Activated CD8-positive, alpha-beta memory T cell treated with anti-CD3 and anti-CD28 coated beads, Interleukin-2, amount 50 U/mL, for 24 hours (primary cell): ENCODE data around the gene ITIH3.

ENCODE experiments used
- DNase-seq: peaks from one replicate; pipeline ENCODE4 v3.0.0-alpha.2; 2020; ENCODE audit errors: extremely low read depth

ITIH3 gene

DNA sequence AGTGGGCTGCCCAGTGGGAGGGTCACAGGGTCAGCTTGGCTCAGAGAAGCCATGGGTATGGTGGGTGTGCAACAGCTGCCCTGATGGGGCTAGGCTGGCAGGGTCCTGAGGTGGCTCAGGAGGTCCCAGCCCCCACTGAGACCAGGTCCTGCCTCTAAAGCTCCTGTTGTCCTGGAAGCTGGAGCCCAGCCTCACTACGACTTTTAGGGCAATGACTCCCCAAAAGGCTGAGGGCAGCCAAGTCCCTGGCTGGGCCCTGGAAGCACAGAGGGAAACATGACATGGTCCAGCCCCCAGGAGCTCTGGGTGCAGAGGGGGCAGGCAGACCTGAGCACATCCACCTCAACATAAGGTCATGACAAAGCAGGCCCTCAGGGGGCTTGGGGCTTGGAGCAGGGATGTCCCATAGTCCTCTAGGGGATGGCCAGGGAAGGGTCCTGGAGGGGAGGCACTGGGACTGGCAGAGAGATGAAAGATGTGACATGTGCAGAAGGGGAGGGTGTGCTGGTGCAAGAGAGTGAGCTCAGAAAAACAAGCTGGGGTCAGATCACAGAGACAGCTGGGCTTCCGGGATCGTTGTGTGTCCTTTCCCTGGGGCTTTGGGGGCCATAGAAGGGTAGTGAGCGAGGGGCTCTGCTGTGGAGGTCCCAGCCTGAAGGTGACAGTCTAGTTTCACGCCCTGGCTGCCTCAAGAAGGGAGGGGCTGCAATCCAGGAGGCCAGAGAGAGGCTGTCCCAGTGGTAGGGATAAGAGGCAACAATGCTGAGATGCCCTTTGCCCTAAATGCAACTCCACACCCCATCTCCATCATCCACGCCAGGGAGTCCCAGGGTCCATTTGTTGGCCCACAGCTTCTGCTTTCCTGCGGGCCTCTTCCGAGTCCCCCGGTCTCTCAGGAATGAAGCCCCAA lies 639 bp upstream of the ITIH3 start:
- DNase-seq: no peak

DNA sequence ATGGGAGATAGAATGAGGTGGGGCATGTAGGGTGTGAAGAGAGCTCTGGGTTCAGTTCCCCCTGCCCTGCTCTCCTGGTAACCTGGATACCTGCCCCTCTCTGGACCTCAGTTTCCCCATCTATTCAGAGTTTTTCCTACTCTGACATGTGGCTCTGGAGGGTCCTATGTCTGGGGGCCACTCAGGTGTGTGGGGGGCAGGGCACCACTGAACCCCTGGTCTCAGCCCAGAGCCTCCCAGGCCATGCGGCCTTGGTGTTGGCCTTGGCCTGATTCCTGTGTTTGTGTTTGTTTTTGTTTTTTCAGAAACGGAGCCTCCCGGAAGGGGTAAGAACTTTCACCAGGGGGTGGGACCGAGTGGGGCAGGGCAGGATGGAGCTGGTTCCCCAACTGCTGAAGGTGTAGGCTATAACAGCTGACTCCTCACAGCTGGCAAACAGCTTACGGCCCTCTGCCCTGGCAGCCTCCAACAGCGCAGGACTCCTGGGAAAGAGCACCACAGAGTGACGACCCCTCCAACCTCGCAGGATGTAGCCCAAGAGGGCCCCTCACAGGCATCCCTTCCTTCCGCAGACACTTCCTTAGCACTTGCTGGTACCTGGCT lies 803 bp downstream of the ITIH3 start:
- DNase-seq: no peak

DNA sequence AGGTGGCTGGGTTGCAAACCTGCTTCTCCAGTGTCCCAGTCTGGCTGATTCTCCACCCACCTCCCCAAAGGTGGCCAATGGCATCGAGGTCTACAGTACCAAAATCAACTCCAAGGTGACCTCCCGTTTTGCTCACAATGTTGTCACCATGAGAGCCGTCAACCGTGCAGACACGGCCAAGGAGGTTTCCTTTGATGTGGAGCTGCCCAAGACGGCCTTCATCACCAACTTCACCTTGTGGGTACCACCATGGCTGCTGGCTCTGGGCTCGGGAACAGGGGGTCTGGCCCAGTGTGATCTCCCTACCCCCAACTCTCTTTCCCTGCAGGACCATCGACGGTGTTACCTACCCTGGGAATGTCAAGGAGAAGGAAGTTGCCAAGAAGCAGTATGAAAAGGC lies 1.8 kb downstream of the ITIH3 start:
- DNase-seq: no peak

DNA sequence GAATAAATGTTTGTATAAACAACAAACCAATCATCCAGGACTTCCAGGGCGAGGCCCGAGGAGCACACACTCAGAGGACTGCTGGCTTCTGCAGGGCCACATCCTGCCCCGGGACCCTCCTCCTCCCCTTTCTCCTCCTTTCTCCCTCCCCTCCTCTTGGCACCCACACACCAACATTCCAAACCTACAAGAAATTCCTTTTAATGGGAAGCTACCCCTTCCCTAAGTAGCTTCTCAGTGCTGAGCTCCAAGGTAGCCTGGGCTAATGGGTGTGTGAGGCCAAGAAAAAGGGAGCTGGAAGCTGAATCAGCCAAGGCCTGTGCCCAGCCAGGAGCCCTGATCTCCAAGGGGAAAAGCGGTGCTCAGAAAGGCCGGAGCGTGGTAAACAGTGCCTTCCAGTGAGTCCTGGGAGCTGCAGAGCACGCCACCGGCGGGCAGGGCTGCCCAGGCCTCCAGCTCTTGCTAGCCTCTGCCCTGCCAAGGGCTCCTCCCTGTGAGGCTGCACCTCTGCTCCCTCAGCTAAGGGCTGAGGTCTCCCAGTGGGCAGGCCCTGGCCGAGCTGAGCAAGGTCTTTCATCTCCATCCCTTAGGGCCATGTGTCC lies 3.9 kb downstream of the ITIH3 start:
- no peak for DNase-seq

DNA sequence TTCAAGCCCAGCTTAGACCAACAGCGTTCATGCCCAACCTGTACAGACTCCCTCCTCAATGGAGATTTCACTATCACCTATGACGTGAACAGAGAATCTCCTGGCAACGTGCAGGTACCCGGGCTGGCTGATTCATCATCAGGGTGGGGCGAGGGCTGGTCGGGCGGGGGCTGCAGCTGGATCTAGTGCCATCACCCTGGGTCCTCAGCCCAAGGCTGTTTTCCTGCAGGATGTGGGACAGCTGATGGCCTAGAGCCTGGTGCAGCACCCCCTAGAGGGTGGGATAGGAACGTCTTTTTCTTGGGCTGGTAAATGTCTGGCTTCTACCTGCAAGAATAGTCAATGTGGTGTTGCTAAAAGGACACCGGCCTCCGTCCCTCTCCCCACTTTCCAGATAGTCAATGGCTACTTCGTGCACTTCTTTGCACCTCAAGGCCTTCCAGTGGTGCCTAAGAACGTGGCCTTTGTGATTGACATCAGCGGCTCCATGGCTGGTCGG lies 4.4 kb downstream of the ITIH3 start:
- DNase-seq: no peak

DNA sequence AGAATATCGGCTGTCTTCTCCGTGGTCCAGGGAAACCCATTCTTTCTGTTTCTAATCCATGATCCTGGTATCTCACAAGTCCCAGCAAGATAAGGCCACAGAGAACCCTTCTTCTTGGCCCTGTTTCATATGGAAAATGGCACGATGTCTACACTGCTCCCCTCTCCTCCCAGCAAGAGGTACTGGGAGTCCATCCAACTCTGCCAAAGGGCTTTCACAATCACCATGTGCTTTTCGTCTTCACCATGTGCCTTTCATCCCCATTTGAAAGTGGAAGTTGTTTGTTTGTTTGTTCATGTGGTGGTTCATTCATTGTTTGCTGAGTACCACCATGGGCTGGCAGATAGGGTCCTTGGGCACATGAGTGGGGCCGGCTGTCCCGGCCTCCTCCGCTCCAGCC lies 5.5 kb downstream of the ITIH3 start:
- DNase-seq: no peak

DNA sequence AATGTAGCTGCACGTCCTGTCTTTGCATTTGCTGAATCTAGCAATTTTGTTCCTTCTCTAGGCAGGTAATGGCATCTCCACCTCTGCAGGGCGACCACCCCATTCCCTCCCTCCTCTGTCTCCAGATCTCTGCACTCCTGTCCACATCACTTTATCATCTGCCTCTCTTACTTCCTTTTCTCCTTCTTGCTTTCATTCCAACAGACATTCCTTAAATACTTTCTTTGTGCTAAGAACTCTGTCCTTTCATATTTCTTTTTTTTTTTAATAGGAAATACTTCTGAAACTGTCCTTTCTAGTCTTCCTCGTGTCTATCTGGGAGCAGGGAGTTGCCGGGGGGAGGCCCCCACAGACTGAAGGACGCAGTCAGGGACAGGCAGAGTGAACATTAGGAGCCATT lies 7.2 kb downstream of the ITIH3 start:
- no peak for DNase-seq

DNA sequence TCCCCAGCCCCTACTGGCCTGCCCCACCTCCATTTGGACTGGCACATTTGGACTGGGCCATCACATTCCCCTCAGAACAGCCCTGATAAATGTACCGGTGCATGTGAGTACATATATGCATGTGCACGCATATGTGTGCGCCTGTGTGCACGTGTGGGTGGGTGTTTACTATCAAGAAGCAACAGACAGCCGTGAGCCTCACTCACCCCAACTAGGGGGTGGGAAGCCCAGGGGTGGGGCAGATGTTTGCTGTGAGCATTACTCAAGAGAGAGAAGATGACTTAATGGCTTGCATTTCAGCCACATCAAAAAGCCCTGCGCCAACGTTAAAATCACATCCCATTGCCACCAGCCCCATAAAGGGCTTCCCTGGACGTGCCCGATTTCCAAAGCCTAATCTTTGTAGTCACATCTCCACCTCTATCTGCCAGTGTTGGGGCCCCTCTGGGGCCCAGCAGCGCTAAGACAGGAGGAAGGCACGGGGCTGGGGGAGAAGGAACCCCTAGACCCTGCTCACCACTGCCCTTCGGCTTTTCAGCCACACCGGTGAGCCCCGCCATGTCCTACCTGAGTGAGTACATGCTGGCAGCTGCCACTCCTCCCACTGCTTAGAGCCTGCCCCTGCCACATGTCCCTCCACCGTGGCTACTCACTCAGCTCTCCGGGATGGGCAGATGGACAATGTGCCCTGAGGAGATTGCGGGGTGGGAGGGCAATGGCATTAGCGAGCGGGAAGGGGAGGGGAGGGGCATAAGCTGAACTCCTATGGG lies 10.9 kb downstream of the ITIH3 start:
- no peak for DNase-seq

DNA sequence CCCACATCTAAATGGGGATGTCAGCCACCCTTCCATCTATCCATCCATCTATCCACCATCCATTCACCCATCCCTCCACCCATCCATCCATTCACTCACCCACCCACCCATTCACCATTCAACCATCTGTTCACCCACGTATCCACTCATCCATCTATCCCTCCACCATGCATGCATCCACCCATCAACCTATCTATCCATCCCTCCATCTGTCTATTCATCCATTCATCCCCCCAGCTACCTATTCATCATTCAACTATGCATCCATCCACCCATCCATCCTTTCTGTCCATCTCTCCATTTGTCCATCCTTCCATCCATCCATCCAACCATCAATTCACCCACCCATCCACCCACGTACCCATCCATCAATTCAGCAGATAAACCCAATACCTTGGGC lies 14.6 kb downstream of the ITIH3 start:
- DNase-seq: no peak

DNA sequence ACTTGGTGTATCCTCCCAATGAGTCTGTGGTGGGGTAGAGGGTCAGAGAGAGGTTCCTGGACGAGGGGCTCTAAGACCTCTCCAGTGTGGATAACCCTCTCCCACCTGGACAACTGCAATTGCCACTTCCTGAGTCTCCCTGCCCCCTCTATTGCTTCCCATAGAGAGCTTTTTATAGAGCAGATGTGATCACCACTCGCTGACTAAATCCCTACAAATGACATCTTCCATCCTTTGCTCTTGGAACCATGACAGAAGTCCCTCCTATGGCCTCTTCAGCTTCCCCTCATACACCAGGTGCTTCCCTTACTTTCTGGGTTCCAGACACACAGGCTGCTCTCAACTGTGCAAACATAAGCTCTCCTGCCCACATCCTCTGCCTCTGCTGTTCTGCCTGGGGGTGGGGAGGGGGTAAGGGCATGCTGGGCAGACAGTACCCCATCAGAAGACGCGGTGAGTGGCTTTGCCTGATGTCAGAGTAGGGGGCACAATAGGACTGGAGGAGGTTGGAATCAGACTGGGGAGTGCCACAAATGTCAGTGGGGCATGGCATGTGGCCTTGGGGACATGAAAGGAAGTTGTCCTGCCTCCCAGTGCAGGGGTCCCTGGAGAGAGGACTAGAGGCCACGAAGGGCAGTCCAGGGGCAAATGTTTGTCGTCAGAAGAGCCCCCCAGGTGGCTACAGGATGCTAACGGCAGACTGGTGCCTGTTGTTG lies 15.2 kb downstream of the ITIH3 start:
- DNase-seq: no peak

DNA sequence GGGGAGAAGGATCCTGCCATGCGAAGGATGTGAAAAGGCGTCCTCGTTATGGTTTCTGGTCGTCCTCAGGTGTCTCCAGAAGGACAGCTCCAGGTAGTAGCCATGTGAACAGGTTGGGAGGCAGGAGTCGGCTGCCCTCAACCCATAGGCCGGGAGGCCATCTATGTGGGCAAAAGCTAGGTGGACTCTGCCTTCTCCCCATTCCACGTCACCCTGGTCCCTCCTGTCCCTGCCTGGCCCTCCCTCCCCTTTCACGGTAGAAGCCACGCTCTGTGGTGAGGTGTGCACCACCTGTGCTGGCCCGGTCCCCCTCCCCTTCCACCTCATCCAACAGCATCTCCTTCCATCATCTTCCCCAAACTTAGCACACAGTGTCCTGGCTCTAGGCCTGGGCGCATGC lies 16.3 kb downstream of the ITIH3 start:
- no peak for DNase-seq

DNA sequence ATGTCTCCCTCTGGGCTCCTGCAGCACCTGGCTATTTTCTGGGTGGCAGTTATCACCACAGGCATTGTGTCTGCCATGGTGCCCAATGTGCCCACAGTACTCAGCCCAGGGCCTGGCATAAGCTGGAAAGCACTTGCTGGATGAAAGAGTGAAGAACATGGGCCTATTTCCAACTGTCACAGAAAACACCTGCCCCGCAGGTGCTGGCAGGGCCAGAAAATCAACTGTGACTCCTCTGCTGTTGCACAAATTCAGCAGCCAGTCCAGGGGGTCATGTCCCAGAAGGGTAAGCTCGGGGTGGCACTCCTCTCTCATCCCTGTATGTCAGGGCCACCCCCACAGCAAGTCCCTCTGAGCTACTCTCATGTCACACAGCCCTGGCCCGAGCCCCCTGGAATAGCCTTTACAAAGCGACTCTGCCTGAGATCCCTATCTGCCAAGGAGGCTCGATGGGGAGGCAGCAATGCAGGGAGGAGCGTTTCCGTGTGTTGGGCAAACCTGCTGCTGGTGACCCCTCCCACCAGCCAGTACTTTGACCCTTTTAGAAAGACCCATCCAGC lies 16.9 kb downstream of the ITIH3 start:
- DNase-seq: no peak

DNA sequence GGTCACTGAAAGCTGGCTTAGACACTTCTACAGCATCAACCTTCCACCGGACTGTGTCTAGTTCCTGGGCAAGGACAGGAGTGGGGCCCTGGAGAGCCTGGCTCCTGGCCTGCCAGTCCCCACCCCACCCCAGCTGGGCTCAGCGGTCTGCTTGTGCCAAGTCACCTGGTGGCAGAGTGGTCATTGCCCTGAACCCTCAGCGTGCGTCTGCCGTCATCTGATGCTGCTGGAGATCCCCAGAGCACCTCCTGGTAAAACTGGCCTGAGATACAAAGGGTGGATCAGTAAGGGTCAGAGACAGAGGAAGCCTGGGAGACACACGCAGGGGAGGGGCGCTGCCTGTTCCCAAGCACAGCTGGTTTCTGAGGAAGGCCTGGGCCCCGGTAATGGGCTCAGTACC lies 19.2 kb downstream of the ITIH3 start:
- DNase-seq: no peak

DNA sequence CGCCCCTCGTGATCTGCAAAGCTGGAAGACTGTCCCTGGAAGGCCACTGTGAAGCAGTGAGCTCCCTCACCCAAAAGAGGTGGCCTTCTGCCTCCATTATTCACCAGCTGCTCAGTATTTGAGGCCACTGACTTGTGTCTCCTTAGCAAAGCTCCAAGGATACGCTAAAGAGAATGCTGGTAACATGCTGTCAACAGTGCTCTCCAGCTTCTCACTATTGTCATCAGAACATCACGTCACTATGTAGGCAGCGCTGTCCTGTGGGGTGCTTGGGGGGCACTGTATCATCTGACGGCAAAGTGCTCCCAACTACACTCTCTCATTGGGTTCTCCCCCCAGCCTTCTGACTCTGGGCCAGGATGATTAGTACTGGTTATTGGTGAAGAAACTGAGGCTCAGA lies 21.6 kb downstream of the ITIH3 start:
- no peak for DNase-seq

DNA sequence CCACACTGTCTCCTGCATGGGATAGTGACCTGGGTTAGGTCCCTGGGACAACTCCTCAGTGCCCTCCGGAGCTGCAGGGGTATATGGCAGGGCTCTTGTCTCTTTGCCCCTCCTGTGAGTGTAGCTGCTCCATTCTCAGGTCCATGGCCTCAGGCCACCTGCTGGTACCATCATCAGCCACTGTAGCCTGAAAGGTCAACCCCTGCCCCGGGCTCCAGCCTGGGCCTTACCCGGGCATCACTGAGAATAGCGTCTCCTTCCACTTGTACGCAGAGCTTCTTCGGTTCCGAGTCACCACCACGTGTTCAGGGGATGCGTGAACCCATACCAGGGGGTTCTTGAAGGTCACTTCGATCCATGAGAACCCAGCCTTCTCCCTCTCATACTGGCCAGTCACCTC lies 22.1 kb downstream of the ITIH3 start:
- DNase-seq: no peak

DNA sequence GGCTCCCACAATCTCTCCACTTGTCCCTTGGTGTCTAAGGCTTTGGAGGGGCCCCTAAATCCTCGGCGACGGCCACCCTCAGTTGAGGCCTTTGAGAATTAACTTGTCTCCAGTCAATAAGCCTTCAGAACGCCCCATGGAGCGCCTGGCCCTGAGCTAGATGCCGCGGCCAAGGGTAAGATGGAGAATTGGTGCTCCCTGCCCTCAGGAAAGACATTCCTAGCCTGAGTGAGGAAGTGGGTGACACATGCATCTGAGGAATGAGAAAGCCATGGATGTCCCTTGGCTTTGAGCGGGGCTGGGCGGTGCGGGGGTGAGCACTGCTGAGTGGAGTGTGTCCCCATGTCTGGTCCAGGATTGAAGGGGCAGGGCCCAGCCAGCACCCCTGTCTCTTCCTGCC lies 22.6 kb downstream of the ITIH3 start:
- no peak for DNase-seq

DNA sequence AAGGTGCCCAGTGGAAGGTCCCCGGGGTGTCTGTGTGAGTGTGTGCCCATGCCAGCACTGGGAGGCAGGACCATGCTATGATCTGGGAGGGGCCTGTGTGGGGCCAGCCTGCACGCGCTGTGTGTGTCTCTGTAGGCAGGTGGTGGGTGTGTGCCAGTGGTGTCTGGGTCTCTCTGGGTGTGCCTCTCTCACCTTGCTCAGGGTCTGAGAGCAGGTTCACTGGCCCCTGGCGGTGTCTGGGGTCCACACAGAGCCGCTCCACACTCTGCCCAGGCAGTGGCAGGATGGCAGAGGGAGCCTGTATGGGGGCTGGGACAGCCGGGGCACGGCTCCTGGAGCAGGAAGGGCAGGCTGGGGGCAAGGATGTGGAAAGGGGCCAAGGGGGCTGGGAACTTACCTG lies 23.3 kb downstream of the ITIH3 start:
- no peak for DNase-seq

DNA sequence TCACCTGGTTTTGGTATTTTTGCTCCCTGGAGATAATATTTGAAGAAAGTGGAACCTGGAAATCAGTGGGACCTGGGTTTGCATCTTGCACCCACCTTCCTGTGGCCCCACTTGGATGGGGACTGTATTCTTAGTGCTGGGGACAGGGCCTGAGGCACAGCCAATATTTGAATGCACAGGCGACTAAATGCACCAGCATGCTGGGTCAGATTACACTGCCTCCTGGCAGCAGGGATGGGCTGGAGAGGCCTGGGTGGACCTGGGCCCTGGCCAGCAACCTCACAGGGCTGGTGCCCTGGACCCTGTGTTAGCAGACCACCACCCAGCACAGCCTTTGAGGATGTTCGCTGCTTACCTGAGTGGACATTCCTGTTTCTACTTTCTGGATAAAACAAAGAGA lies 25.3 kb downstream of the ITIH3 start:
- no peak for DNase-seq

DNA sequence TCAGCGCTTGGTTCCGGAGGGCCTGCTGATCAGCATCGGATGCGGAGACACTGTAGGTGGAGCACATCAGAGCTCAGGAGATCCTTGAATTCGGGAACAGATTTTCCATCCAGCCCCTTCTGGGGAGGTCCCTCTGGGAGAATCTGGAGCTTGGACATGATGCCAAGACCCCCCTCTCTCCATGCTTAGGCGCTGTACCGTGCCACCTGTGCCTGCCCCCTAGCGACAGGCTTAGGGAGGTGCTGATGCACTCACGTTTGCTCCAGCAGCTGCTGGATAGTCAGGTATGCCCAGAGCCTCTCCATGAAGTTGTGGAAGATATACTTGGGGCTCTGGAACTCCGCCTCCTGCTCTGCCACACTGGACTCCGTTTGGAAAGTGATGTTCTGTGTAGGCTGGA lies 26.1 kb downstream of the ITIH3 start:
- DNase-seq: no peak

DNA sequence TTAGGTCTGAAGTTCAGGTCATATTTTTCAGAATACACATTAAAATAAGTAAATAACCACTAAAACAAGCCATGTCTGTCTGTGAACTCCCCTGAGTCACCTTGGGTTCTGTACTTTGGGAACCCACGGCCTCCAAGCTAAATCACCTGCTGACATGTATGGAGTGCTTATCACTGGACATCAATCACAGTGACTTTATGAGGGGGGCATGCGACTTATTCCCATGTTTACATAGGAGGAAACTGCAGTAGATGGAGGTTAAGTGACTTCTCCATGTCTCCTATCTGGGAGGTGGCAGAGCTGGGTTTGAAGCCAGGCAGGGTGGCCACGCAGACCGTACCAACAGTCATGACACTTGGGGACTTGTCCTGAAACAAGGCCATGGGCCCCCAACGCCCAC lies 27.8 kb downstream of the ITIH3 start:
- no peak for DNase-seq

DNA sequence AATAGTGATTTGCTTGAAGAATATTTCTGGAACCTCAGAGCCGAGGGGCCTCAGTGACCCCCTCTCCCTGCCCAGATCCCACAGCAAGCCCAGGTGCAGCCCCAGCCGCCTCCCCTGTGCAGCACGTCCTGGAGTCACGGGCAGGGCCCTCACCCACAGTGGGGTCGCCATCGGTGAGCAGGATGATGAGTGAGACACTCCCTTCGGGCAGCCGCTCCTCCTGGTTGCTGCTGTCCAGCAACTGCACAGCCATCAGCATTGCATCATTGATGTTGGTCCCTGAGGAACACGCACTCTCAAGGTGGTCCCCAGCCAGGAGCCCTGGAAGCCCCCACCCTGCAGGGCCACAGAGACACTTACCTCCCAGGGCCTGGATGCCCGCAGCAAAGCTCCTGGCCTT lies 29.4 kb downstream of the ITIH3 start:
- no peak for DNase-seq
